Tibial artery (tissue), 4 donors: Measurements from ENCODE around the gene CRYGS.

Experiments used
- DNase-seq, 2 donors: peaks; one replicate each; pipeline ENCODE4 v3.0.0-alpha.2; 2019
- H3K27ac ChIP-seq, 2 donors: fragments of 200-600 bp; sonication (generic) in 1 of 2; 1 replicate in 1 of 2; 2 replicates in 1 of 2; pipeline ENCODE4 v1.5.1; 2018 to 2019; ENCODE audit warnings: mild to moderate bottlenecking in 1 of 2
- H3K27me3 ChIP-seq, 2 donors: fragments of 200-600 bp; sonication (generic) in 1 of 2; one replicate each; pipeline versions ENCODE4 v1.5.1 to v1.6.0; 2016 to 2019
- H3K36me3 ChIP-seq, 3 donors: fragments of 200-600 bp; sonication (generic) in 2 of 3; one replicate each; pipeline ENCODE4 v1.5.1; 2016 to 2019; ENCODE audit warnings: mild to moderate bottlenecking in 2 of 3
- H3K4me1 ChIP-seq, 4 donors: fragments of 200-600 bp; sonication (generic) in 2 of 4; 1 replicate in 3 of 4; 2 replicates in 1 of 4; pipeline ENCODE4 v1.5.1; 2016 to 2019
- H3K4me3 ChIP-seq, 2 donors: fragments of 200-600 bp; sonication (generic) in 1 of 2; 1 replicate in 1 of 2; 2 replicates in 1 of 2; pipeline ENCODE4 v1.5.1; 2018 to 2019; ENCODE audit warnings: mild to moderate bottlenecking in 2 of 2
- H3K9me3 ChIP-seq, 3 donors: fragments of 200-600 bp; sonication (generic) in 1 of 3; one replicate each; pipeline ENCODE4 v1.5.1; 2016 to 2019
- intact Hi-C: fragments of 100-400 bp; cut with DNase I; formaldehyde crosslinking; loops from one replicate; pipeline ENCODE4 v1.15.0; 2023; ENCODE audit warnings: low total_unique reads
- TF ChIP-seq, protein P1 (sequence below), 2 experiments: fragments of 200-600 bp in 1 of 2; fragments of 450-650 bp in 1 of 2; IDR thresholded peaks; one replicate each; pipeline ENCODE4 v1.5.1; 2017 to 2019; ENCODE audit warnings: antibody characterized with exemption in 2 of 2, mild to moderate bottlenecking in 1 of 2, moderate library complexity in 1 of 2

Gene CRYGS

DNA sequence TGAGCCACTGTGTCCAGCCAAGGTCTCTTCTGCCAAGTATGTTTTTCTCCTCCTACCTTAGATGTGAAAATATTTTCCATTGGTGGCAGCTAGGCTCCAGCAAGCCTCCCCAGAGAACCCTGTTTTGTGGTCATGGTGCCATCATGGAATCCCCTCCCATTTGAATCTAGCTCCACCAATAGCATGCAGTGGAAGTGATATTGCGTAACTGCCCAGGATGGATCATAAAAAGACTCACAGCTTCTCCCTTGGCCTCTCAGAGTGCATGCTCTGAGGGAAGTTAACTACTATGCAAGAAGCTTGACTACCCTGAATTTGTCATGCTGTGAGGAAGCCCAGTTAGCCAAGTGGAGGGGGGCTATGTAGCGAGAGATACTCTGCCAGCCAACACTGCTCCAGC is 27.5 kb downstream of the CRYGS start:
- no peaks in the 10 kb centered on the region for H3K4me1 ChIP-seq
- H3K36me3 ChIP-seq, result no peaks in the 10 kb centered on the region
- peaks cover 0 to 6% (median 4%) of the 10 kb centered on the region in 3 donors for H3K9me3 ChIP-seq
- TF ChIP-seq, protein P1, sequence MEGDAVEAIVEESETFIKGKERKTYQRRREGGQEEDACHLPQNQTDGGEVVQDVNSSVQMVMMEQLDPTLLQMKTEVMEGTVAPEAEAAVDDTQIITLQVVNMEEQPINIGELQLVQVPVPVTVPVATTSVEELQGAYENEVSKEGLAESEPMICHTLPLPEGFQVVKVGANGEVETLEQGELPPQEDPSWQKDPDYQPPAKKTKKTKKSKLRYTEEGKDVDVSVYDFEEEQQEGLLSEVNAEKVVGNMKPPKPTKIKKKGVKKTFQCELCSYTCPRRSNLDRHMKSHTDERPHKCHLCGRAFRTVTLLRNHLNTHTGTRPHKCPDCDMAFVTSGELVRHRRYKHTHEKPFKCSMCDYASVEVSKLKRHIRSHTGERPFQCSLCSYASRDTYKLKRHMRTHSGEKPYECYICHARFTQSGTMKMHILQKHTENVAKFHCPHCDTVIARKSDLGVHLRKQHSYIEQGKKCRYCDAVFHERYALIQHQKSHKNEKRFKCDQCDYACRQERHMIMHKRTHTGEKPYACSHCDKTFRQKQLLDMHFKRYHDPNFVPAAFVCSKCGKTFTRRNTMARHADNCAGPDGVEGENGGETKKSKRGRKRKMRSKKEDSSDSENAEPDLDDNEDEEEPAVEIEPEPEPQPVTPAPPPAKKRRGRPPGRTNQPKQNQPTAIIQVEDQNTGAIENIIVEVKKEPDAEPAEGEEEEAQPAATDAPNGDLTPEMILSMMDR (IDR thresholded peaks at IDR 0.05), result no peak
- no peak overlapping the region for H3K4me3 ChIP-seq
- no peak for DNase-seq
- no peak overlapping the region for H3K27ac ChIP-seq
- intact Hi-C loops, result no loop called here
- no peaks in the 10 kb centered on the region for H3K27me3 ChIP-seq

DNA sequence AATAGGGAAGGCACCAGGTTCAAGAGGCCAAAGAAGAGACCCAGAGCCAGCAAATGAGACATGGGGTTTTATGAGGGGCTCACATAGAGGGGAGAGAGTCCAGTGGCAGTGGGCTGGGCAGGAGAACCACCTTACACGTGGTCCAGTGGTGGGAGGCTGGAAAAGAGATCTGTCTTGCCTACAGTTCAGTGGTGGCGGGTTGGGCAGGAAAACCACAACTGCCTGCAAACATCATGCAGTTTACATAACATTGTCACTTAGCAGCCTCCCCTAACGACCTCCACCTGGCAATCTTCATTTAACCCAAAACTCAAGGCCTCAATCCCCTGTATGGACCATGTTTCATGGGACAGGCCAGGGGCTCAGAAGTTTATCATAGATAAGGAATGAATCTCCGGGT is 29.1 kb downstream of the CRYGS start:
- no peak overlapping the region for H3K4me3 ChIP-seq
- no peaks in the 10 kb centered on the region for H3K36me3 ChIP-seq
- H3K27ac ChIP-seq, result no peak overlapping the region
- no peaks in the 10 kb centered on the region for H3K27me3 ChIP-seq
- intact Hi-C loops, result no loop called here
- peaks cover 0 to 6% (median 4%) of the 10 kb centered on the region in 3 donors for H3K9me3 ChIP-seq
- TF ChIP-seq, protein P1 (IDR thresholded peaks at IDR 0.05), result no peak
- DNase-seq, result no peak
- no peaks in the 10 kb centered on the region for H3K4me1 ChIP-seq

DNA sequence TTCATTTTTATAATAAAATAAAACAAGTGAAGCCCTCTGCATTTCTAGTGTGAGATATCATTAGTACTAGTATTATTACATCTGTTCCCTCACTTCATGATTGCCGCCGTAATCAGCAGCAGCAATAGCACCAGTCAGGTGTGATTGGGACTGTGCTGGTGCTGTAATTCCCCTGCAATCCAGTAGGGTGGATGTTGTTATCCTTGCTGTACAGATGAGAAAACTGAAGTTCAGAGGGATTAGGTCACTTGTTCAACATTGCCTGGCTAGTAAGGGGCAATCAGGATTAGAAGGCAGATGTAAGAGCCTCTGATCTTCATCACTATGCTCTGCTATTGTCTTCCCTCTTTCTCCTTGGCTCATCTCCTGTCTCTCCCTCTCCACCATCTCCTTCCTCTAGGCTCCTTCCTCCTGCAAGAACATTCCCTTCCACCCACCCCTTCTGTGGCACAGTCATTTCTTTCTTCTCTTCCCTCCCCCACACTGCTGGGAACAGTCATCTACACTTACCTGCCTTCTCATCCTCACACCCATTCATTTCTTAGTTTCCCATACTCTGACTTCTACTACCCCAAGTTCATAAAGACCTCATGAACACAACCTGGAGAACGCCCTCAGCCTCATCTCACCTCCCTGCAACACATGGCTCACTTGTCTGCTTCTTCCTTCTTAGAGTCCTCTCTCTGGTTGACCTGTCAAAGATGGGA is 29.7 kb downstream of the CRYGS start:
- H3K9me3 ChIP-seq, result peaks cover 0 to 6% (median 4%) of the 10 kb centered on the region in 3 donors
- TF ChIP-seq, protein P1 (IDR thresholded peaks at IDR 0.05), result peak in 1 of 2 experiments; percentile 21
- DNase-seq, result no peak
- H3K27me3 ChIP-seq, result no peaks in the 10 kb centered on the region
- no peaks in the 10 kb centered on the region for H3K4me1 ChIP-seq
- H3K4me3 ChIP-seq, result no peak overlapping the region
- no peak overlapping the region for H3K27ac ChIP-seq
- intact Hi-C loops, result no loop called here
- no peaks in the 10 kb centered on the region for H3K36me3 ChIP-seq

DNA sequence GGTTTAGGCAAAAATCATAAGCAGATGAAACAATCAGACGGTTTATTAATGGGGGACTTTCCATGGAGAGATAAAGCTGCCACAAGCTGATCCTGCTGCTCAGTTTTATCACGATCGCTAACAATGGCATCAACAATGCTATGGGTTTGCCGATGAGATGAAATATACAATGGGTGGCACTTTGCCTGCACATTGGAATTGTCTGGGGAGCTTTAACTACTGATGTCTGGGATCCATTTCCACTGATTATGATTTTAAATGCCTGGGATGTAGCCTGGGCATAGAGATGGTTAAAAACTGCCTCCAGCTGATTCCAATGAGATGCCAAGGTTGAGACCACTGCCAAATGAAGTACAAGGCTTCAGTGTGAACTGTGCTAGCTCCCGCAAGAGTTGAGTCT is 30.8 kb downstream of the CRYGS start:
- no peaks in the 10 kb centered on the region for H3K36me3 ChIP-seq
- TF ChIP-seq, protein P1 (IDR thresholded peaks at IDR 0.05), result no peak
- H3K9me3 ChIP-seq, result peaks cover 0 to 6% (median 4%) of the 10 kb centered on the region in 3 donors
- no peaks in the 10 kb centered on the region for H3K27me3 ChIP-seq
- no peaks in the 10 kb centered on the region for H3K4me1 ChIP-seq
- intact Hi-C loops, result no loop called here
- no peak for DNase-seq
- H3K4me3 ChIP-seq, result no peak overlapping the region
- H3K27ac ChIP-seq, result no peak overlapping the region

DNA sequence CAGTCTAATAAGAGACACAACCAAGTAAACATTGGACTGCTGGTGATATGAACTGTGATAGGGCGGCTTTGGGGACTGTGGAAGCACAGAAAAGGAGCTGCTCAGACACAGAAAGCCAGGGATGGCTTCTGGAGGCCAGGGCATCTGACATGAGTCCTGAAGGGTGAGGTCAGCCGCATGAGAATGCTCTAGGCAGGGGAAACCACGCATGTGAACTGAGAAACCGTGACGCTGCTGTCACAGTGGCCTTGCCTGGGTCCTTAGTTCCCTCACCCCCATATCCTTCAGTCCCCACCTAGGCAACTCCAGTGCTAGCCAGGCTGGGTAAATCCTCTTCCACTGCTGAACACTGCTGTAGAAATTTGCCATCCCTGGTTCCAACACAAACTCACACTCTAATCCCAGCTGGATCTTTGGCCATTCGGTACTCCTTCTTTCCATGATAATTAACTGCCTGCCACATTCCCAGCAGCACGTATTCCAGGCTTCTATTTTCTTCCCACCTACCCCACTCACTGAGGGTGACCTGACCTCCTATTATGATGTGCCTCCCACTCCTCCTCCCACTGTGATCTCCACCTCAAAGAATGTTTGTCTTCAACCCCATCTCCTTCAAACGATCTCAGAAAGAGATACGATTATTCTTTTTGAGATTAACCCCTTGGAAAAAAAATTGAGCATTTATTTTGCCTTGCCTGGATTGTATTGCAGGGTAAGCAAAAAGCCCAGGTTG is 31.4 kb downstream of the CRYGS start:
- H3K4me3 ChIP-seq, result no peak overlapping the region
- TF ChIP-seq, protein P1 (IDR thresholded peaks at IDR 0.05), result no peak
- H3K36me3 ChIP-seq, result no peaks in the 10 kb centered on the region
- H3K9me3 ChIP-seq, result peaks cover 0 to 6% (median 4%) of the 10 kb centered on the region in 3 donors
- DNase-seq, result no peak
- intact Hi-C loops, result no loop called here
- H3K27ac ChIP-seq, result no peak overlapping the region
- H3K27me3 ChIP-seq, result no peaks in the 10 kb centered on the region
- H3K4me1 ChIP-seq, result no peaks in the 10 kb centered on the region
